Colonic mucosa (tissue), 4 donors: Measurements from ENCODE around the gene ZER1. TPM values are rescaled to one million over a fixed set of nuclear protein-coding genes. Genes with fewer than 3 reads are reported as not detected.

Experiments used
- DNase-seq: peaks from one replicate; pipeline ENCODE4 v3.0.0-alpha.2; 2020
- H3K27ac ChIP-seq: fragments of 200-600 bp; one replicate; pipeline ENCODE4 v1.8.0; 2021
- H3K27me3 ChIP-seq: fragments of 200-600 bp; one replicate; pipeline ENCODE4 v1.8.0; 2021
- H3K36me3 ChIP-seq: fragments of 200-600 bp; one replicate; pipeline ENCODE4 v1.8.0; 2021
- H3K4me1 ChIP-seq: fragments of 200-600 bp; one replicate; pipeline ENCODE4 v1.8.0; 2021; ENCODE audit warnings: mild to moderate bottlenecking
- H3K4me3 ChIP-seq: fragments of 200-600 bp; one replicate; pipeline ENCODE4 v1.8.0; 2021
- H3K9ac ChIP-seq, 2 donors: one replicate each; pipeline ENCODE4 v1.7.0; 2013; ENCODE audit warnings: control low read depth in 2 of 2, low read depth in 2 of 2, low read length in 2 of 2
- H3K9me3 ChIP-seq: fragments of 200-600 bp; one replicate; pipeline ENCODE4 v1.8.0; 2021
- intact Hi-C: fragments of 100-400 bp; cut with DNase I; formaldehyde crosslinking; loops from one replicate; pipeline ENCODE4 v1.14.1; 2022
- total RNA-seq, 2 donors: library from RNA; stranded (reverse); fragmentation: NEBNext Ultra II Directional in 1 of 2; extraction: Animal tissue kit (Norgen Biotek cat#: 25700) in 1 of 2; gene quantifications; one replicate each; pipeline ENCODE4 v1.2.1, GENCODE V29; 2021
- TF ChIP-seq, protein P1 (sequence below): fragments of 200-600 bp; IDR thresholded peaks from one replicate; pipeline ENCODE4 v1.8.0; 2022; ENCODE audit warnings: antibody characterized with exemption, mild to moderate bottlenecking
- donor health status: healthy.
- donor health status: DM: no; HTN: no; CAD: no.
- donor health status: DM: no; HTN: no; CAD: no.

Gene ZER1
- total RNA-seq, 2 donors from 2014 or later = 35.1 to 54.7 TPM

DNA sequence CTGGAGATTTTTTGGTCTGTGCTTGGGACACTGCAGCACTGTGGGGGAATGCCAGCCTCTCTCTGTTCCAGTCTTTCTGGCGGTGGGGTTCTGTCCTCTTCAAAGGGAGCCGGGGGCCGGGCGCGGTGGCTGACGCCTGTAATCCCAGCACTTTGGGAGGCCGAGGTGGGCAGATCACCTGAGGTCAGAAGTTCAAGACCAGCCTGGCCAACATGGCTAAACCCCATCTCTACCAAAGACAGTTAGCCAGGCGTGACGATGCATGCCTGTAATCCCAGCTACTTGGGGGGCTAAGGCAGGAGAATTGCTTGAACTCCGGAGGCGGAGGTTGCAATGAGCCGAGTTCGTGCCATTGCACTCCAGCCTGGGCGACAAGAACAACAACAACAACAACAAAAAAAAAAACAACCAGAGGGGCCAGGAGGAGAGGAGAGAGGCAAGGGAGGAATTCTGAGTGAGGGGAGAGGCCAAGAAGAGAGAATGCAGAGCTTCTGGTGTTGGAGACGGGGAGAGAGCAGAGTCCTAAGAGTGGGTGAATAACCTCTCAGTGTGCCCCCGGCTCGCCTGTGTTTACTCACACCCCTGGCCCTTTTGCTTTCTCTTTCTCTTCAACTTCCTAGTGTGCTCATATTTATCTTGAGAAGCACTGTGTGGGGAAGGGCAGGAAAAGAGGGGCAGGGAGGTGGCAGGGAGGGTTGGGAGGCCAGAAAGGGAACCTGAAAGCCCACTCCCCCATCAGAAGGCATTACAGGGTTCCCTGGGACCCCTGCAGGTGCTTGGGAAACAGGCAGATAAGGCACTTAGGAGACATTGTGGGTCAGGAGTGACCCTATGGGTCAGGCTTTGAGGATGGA lies 85.9 kb downstream of the ZER1 start:
- Histone ChIP-seq H3K9me3 (no peaks in the 10 kb centered on the region), H3K27ac (peak overlapping the region; percentile 96), H3K9ac (peak overlapping the region; percentile 66 to 93), H3K4me3 (peak overlapping the region; percentile 22), H3K4me1 (peaks cover 9% of the 10 kb centered on the region), H3K36me3 (no peaks in the 10 kb centered on the region), H3K27me3 (no peaks in the 10 kb centered on the region)
- peak; percentile 44 for DNase-seq
- intact Hi-C loops = no loop called here
- TF ChIP-seq, protein P1, sequence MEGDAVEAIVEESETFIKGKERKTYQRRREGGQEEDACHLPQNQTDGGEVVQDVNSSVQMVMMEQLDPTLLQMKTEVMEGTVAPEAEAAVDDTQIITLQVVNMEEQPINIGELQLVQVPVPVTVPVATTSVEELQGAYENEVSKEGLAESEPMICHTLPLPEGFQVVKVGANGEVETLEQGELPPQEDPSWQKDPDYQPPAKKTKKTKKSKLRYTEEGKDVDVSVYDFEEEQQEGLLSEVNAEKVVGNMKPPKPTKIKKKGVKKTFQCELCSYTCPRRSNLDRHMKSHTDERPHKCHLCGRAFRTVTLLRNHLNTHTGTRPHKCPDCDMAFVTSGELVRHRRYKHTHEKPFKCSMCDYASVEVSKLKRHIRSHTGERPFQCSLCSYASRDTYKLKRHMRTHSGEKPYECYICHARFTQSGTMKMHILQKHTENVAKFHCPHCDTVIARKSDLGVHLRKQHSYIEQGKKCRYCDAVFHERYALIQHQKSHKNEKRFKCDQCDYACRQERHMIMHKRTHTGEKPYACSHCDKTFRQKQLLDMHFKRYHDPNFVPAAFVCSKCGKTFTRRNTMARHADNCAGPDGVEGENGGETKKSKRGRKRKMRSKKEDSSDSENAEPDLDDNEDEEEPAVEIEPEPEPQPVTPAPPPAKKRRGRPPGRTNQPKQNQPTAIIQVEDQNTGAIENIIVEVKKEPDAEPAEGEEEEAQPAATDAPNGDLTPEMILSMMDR = no peak

DNA sequence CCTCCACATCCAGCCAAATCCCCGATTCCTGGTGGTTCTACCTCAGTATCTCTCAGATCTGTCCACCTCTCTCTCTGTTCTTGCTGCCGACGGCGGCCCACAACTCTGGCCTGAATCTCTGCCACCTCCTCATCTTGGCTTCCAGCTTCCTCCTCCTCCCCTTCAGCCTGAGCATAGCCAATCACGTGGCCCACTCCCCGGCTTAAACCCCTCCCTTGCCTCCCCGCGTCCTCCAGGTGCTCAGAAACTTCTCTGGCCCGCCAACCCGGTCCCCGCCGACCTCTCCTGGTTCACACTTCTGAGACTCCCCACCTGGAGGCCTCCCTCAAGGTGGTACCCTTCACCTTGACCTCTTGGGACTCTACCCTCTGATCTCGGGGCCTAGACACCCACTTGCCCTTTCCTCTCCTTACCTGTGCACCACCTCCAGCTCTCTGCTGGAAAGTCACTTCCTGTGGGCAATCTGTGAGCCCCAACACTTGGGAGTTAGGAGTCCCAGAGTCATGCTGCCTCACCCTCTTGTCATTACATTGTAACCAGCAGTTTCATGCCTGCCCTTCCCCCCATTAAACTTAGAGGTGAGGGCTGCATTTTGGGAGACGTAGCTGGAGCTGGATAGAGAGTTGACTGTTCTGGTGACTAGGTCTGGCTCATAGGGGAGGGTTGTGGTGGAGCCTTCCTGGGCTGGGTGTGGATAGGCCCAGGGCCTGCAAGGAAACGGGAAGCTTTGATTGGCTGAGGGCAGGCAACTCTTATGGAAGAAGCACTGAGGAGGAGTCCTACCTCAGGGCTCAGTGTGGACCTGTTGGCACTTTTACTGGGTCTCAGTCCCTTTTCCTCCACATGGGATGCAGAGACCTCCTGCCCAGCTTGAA lies 87.2 kb downstream of the ZER1 start:
- peak overlapping the region; percentile 59 for H3K4me3 ChIP-seq
- H3K4me1 ChIP-seq = peaks cover 8% of the 10 kb centered on the region
- peak overlapping the region; percentile 62 to 93 for H3K9ac ChIP-seq
- DNase-seq = peak; percentile 95
- no peaks in the 10 kb centered on the region for H3K27me3 ChIP-seq
- TF ChIP-seq, protein P1 = no peak
- no peaks in the 10 kb centered on the region for H3K36me3 ChIP-seq
- peak overlapping the region; percentile 96 for H3K27ac ChIP-seq
- no peaks in the 10 kb centered on the region for H3K9me3 ChIP-seq
- intact Hi-C loops = no loop called here

DNA sequence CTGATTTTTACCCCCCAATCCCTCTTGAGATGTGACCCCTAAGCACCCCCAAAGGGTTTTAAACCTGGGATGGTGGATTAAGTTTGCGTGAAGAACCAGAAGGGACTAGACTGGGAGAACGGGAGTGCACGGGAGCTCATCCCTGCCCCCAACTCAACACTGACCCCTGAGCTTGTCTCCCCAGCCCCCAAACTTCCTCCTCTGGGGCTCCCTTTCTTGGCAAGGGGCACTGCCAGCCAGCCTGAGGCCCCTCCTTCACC lies 87.7 kb downstream of the ZER1 start:
- Histone ChIP-seq H3K27ac (peak overlapping the region; percentile 96), H3K27me3 (no peaks in the 10 kb centered on the region), H3K9ac (peak overlapping the region; percentile 62 to 93), H3K9me3 (no peaks in the 10 kb centered on the region), H3K36me3 (no peaks in the 10 kb centered on the region), H3K4me3 (peak overlapping the region; percentile 59), H3K4me1 (peaks cover 8% of the 10 kb centered on the region)
- intact Hi-C loops = no loop called here
- TF ChIP-seq, protein P1 = no peak
- no peak for DNase-seq

DNA sequence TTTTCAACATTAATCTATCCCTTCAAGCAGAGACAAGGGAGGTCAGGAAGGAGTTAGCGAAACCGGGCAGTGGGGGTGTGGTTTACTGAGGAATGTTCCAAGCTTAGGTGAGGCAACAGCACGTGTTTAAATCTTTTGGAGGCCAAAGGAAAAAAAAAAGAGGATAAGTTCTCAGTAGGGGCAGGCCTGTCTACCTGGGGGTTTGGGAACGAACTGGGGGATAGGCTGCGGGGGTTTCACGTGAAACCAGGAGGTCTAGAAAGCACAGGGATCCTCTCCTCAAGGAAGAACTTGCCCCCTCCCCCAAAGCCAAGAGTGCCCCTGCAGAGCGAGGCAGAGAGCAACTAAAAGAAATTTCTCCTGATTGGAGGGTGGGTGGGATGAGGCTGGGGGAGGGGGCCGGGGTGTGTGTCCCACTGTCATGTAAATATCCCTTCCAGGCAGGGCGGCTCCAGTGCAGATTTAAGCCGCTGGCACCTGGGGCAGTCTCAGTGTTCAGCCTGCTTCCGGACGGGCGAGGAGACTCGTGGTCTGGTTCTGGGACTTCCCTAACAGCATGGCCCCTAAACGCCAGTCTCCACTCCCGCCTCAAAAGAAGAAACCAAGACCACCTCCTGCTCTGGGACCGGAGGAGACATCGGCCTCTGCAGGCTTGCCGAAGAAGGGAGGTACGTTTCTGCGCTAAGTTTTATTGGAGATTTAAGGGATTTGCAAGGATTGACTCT lies 88.2 kb downstream of the ZER1 start:
- peak overlapping the region; percentile 62 to 93 for H3K9ac ChIP-seq
- H3K27me3 ChIP-seq = no peaks in the 10 kb centered on the region
- TF ChIP-seq, protein P1 = no peak
- peaks cover 8% of the 10 kb centered on the region for H3K4me1 ChIP-seq
- intact Hi-C loops = no loop called here
- DNase-seq = peak; percentile 74
- no peaks in the 10 kb centered on the region for H3K9me3 ChIP-seq
- H3K4me3 ChIP-seq = peak overlapping the region; percentile 59
- H3K36me3 ChIP-seq = no peaks in the 10 kb centered on the region
- H3K27ac ChIP-seq = peak overlapping the region; percentile 96

Other genes with a start within 250 kb of the ZER1 start
- gene SPTAN1, start 219.3 kb downstream of the ZER1 start, total RNA-seq = 100 to 1,000 TPM; 263 to 282 TPM
- 100 to 1,000 TPM in 1 of 2 donors, 10 to 100 TPM in 1; 39.7 to 152 TPM for gene DYNC2I2, start 115.1 kb downstream of the ZER1 start, total RNA-seq
- gene SET, start 82.7 kb downstream of the ZER1 start, total RNA-seq = 100 to 1,000 TPM; 222 to 348 TPM
- gene PKN3, start 69.4 kb downstream of the ZER1 start, total RNA-seq = 1 to 10 TPM; 2.8 to 7.5 TPM
- gene ZDHHC12, start 47.8 kb downstream of the ZER1 start, total RNA-seq = 100 to 1,000 TPM in 1 of 2 donors, 10 to 100 TPM in 1; 69.9 to 129 TPM
- gene TBC1D13, start 15.3 kb upstream of the ZER1 start, total RNA-seq = 10 to 100 TPM; 17.4 to 21.6 TPM
- 10 to 100 TPM; 59.5 to 66.4 TPM for gene ENDOG, start 46.6 kb upstream of the ZER1 start, total RNA-seq
- 10 to 100 TPM; 25.1 to 66.6 TPM for gene SPOUT1, start 57.9 kb upstream of the ZER1 start, total RNA-seq
- gene KYAT1, start 110.0 kb upstream of the ZER1 start, total RNA-seq = 1 to 10 TPM; 2.0 to 5.1 TPM
- 10 to 100 TPM; 26.5 to 31.5 TPM for gene LRRC8A, start 110.2 kb upstream of the ZER1 start, total RNA-seq
- gene PHYHD1, start 149.1 kb upstream of the ZER1 start, total RNA-seq = 1 to 10 TPM; 1.8 to 6.6 TPM
- gene DOLK, start 175.7 kb upstream of the ZER1 start, total RNA-seq = 10 to 100 TPM in 1 of 2 donors, 1 to 10 TPM in 1; 7.9 to 15.8 TPM
- gene NUP188, start 175.8 kb upstream of the ZER1 start, total RNA-seq = 10 to 100 TPM; 26.8 to 43.9 TPM